B cell (primary cell): ENCODE results near the gene KCTD2. TPM values are rescaled to one million over a fixed set of nuclear protein-coding genes. Genes with fewer than 3 reads are reported as not detected.

Experiments
- ATAC-seq: fragments of 200-7000 bp; cut with Tn5 transposase; one replicate; pipeline ENCODE4 v1.10.0; 2021; ENCODE audit warnings: low read depth, mild to moderate bottlenecking, moderate number of reproducible peaks, moderate library complexity
- CTCF ChIA-PET: fragments of 350-600 bp; sonication (Branson Sonifier 250); formaldehyde crosslinking; loops from one replicate; lab custom pipeline; 2021; ENCODE audit warnings: antibody characterized with exemption, inconsistent platforms; lab: Charles Lee
- POLR2A ChIA-PET: fragments of 350-600 bp; sonication (Branson Sonifier 250); formaldehyde crosslinking; loops from one replicate; lab custom pipeline; 2021; ENCODE audit warnings: antibody characterized with exemption; lab: Charles Lee
- DNase-seq: peaks from one replicate; pipeline ENCODE4 v3.0.0; 2013
- H2AFZ ChIP-seq: 2 replicates; pipeline ENCODE4 v1.6.1; 2012; ENCODE audit warnings: mild to moderate bottlenecking, low read depth, low read length; ENCODE audit not compliant: insufficient read depth, poor library complexity, severe bottlenecking
- H3K27ac ChIP-seq, 2 donors: 1 replicate in 1 of 2; 2 replicates in 1 of 2; pipeline ENCODE4 v1.5.1; 2012 to 2013; ENCODE audit warnings: low read length in 2 of 2, mild to moderate bottlenecking in 2 of 2, moderate library complexity in 1 of 2
- H3K27me3 ChIP-seq, 4 experiments: fragments of 200-600 bp in 1 of 4; sonication (generic) in 1 of 4; replicated peaks in 1 of 4; 1 replicate in 2 of 4; 2 replicates in 2 of 4; pipeline versions ENCODE4 v1.6.1 to v1.7.0; 2013 to 2016; ENCODE audit warnings: low read length in 3 of 4, mild to moderate bottlenecking in 2 of 4, mixed read lengths in 1 of 4, moderate library complexity in 1 of 4; ENCODE audit not compliant: insufficient read depth in 4 of 4, control insufficient read depth in 3 of 4; ENCODE audit errors: control extremely low read depth in 1 of 4
- H3K36me3 ChIP-seq, 2 experiments: replicated peaks in 1 of 2; 1 replicate in 1 of 2; 2 replicates in 1 of 2; pipeline versions ENCODE4 v1.6.1 to v1.7.1; 2013; ENCODE audit warnings: low read length in 1 of 2; ENCODE audit not compliant: insufficient read depth in 2 of 2, control insufficient read depth in 1 of 2; ENCODE audit errors: control extremely low read depth in 1 of 2, extremely low read depth in 1 of 2
- H3K4me1 ChIP-seq, 2 donors: fragments of 200-600 bp in 1 of 2; sonication (generic) in 1 of 2; 1 replicate in 1 of 2; 2 replicates in 1 of 2; pipeline versions ENCODE4 v1.5.1 to v1.6.1; 2013 to 2017; ENCODE audit warnings: low read length in 2 of 2; ENCODE audit not compliant: control insufficient read depth in 2 of 2, insufficient read depth in 2 of 2
- H3K4me2 ChIP-seq: replicated peaks from 2 replicates; pipeline ENCODE3; 2012; ENCODE audit warnings: mild to moderate bottlenecking, low read depth, low read length; ENCODE audit not compliant: poor library complexity, severe bottlenecking
- H3K4me3 ChIP-seq, 5 experiments: fragments of 200-600 bp in 1 of 5; sonication (generic) in 1 of 5; 1 replicate in 3 of 5; 2 replicates in 2 of 5; pipeline versions ENCODE4 v1.5.1 to v1.7.0; 2011 to 2016; ENCODE audit warnings: low read length in 4 of 5, mild to moderate bottlenecking in 4 of 5, low read depth in 2 of 5, control low read depth in 1 of 5, moderate library complexity in 1 of 5; ENCODE audit not compliant: insufficient read depth in 1 of 5; ENCODE audit errors: control extremely low read depth in 1 of 5, extremely low read depth in 1 of 5
- H3K79me2 ChIP-seq: fragments of 200-600 bp; sonication (generic); one replicate; pipeline ENCODE4 v1.6.0; 2016; ENCODE audit warnings: low read length; ENCODE audit not compliant: control insufficient read depth, insufficient read depth
- H3K9ac ChIP-seq: fragments of 200-600 bp; sonication (generic); 2 replicates; pipeline ENCODE4 v1.6.1; 2017; ENCODE audit warnings: mild to moderate bottlenecking, low read length, moderate library complexity
- H3K9me3 ChIP-seq, 3 donors: one replicate each; pipeline versions ENCODE4 v1.6.1 to v1.7.1; 2013; ENCODE audit warnings: low read length in 2 of 3; ENCODE audit not compliant: control insufficient read depth in 2 of 3, insufficient read depth in 1 of 3; ENCODE audit errors: control extremely low read depth in 1 of 3
- H4K20me1 ChIP-seq: 2 replicates; pipeline ENCODE4 v1.6.0; 2012; ENCODE audit warnings: mild to moderate bottlenecking, low read length; ENCODE audit not compliant: insufficient read depth, control insufficient read depth, poor library complexity, severe bottlenecking
- H3K27ac Mint-ChIP-seq: one replicate; pipeline ENCODE4 v1.8.0; 2021; ENCODE audit warnings: mixed read lengths
- H3K27me3 Mint-ChIP-seq: one replicate; pipeline ENCODE4 v1.8.0; 2021; ENCODE audit warnings: mixed read lengths
- H3K4me1 Mint-ChIP-seq: one replicate; pipeline ENCODE4 v1.8.0; 2021; ENCODE audit warnings: mixed read lengths
- H3K4me3 Mint-ChIP-seq: one replicate; pipeline ENCODE4 v1.8.0; 2021; ENCODE audit warnings: mixed read lengths
- H3K9me3 Mint-ChIP-seq: one replicate; pipeline ENCODE4 v1.8.0; 2022; ENCODE audit warnings: mixed read lengths; ENCODE audit not compliant: insufficient read depth
- EZH2 ChIP-seq: IDR thresholded peaks from 2 replicates; pipeline ENCODE4 v1.6.1; 2012; ENCODE audit warnings: borderline replicate concordance, low read depth, mild to moderate bottlenecking, moderate library complexity, low read length; ENCODE audit not compliant: insufficient read depth, poor library complexity, severe bottlenecking
- WGBS: methylation state at CpG from one replicate; pipeline ENCODE4 v1.1.5; 2013; ENCODE audit warnings: missing lambda C conversion rate; ENCODE audit not compliant: insufficient coverage; 5-methylcytosine and 5-hydroxymethylcytosine counted together
- intact Hi-C: fragments of 100-400 bp; cut with micrococcal nuclease; formaldehyde crosslinking; loops from one replicate; pipeline ENCODE4 v1.10.0; 2022
- polyA plus RNA-seq: library from polyadenylated mRNA; depleted of rRNA; stranded (reverse); fragments of >200 nt; gene quantifications from 2 replicates; pipeline ENCODE4 v1.2.3, GENCODE V29; 2012
- total RNA-seq, 2 donors: library from RNA; stranded (reverse); fragments of 120-200 nt in 1 of 2; gene quantifications; 1 replicate in 1 of 2; 2 replicates in 1 of 2; pipeline versions ENCODE4 v1.2.3 to v1.2.4, GENCODE V29; 2013 to 2022
- TF ChIP-seq, protein P1 (sequence below): fragments of 200-600 bp; IDR thresholded peaks from one replicate; pipeline ENCODE4 v1.8.0; 2022; ENCODE audit warnings: antibody characterized with exemption, mild to moderate bottlenecking

KCTD2 gene
- total and polyA plus RNA-seq, 2 donors (not counting 1 experiment from before 2014, with no cell fraction given): 15.7 to 23.2 TPM

DNA sequence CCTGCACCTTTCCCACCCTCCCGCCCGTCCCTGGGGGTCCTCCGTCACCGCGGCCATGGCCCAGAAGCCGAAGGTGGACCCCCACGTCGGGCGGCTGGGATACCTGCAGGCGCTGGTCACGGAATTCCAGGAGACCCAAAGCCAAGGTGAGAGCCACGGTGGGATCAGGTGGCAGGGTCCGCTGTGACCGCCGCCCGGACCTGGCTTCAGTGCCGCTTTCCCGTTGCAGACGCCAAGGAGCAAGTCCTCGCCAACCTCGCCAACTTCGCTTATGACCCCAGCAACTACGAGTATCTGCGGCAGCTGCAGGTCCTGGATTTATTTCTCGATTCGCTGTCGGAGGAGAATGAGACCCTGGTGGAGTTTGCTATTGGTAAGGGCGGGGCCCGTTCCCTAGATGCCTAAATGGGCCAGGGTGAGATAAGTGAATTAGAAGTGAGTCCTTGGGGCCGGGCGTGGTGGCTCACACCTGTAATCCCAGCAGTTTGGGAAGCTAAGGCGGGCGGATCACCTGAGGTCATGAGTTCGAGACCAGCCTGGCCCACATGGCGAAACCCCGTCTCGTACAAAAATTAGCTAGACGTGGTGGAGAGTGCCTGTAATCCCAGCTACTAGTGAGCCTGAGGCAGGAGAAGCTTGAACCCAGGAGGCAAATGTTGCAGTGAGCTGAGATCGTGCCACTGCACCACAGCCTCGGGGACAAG lies 63.4 kb downstream of the KCTD2 start:
- WGBS: 23% methylated on average over 38 of the region's 40 CpGs
- ChIA-PET CTCF (interaction anchor here (0.6 to 11.4 kb wide), 14 partner anchors 9 to 302 kb away, joined by 3 to 373 read pairs (median 4); partner anchors contain the start of genes MIF4GD, NT5C and NUP85), POLR2A (interaction anchor here (0.6 to 2.8 kb wide), 7 partner anchors 21 to 411 kb away, joined by 3 to 11 read pairs (median 4); partner anchors contain the start of genes NT5C and NUP85)
- H3K27me3 Mint-ChIP-seq: no peaks in the 10 kb centered on the region
- no peaks in the 10 kb centered on the region for H3K9me3 Mint-ChIP-seq
- H3K4me3 Mint-ChIP-seq: peak overlapping the region; percentile 90
- H3K4me1 Mint-ChIP-seq: peaks cover 37% of the 10 kb centered on the region
- H3K27ac ChIP-seq: peak overlapping the region in 1 of 2 donors; percentile 56
- H3K27me3 ChIP-seq: peaks cover 0 to 2% (median 0%) of the 10 kb centered on the region in 4 experiments
- no peaks in the 10 kb centered on the region for H3K9me3 ChIP-seq
- peak overlapping the region; percentile 76 for H3K9ac ChIP-seq
- H2AFZ ChIP-seq: peak overlapping the region; percentile 93
- TF ChIP-seq, protein P1, sequence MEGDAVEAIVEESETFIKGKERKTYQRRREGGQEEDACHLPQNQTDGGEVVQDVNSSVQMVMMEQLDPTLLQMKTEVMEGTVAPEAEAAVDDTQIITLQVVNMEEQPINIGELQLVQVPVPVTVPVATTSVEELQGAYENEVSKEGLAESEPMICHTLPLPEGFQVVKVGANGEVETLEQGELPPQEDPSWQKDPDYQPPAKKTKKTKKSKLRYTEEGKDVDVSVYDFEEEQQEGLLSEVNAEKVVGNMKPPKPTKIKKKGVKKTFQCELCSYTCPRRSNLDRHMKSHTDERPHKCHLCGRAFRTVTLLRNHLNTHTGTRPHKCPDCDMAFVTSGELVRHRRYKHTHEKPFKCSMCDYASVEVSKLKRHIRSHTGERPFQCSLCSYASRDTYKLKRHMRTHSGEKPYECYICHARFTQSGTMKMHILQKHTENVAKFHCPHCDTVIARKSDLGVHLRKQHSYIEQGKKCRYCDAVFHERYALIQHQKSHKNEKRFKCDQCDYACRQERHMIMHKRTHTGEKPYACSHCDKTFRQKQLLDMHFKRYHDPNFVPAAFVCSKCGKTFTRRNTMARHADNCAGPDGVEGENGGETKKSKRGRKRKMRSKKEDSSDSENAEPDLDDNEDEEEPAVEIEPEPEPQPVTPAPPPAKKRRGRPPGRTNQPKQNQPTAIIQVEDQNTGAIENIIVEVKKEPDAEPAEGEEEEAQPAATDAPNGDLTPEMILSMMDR: no peak
- TF ChIP-seq EZH2: no peak
- H3K4me3 ChIP-seq: peak overlapping the region; percentile 80 to 94 (median 84)
- peak overlapping the region; percentile 83 for H3K27ac Mint-ChIP-seq
- intact Hi-C loops: no loop called here
- peak overlapping the region; percentile 98 for H3K4me2 ChIP-seq
- no peaks in the 10 kb centered on the region for H3K36me3 ChIP-seq
- H3K4me1 ChIP-seq: peaks cover 33 to 37% of the 10 kb centered on the region in 2 donors
- ATAC-seq (no peak), DNase-seq (peak; percentile 51)
- peaks cover 20% of the 10 kb centered on the region for H3K79me2 ChIP-seq
- no peaks in the 10 kb centered on the region for H4K20me1 ChIP-seq
